TTC549 (cell line): ENCODE data around the gene NCOA6.
"Not testable (repeated sequence)": the region's sequence is repeated elsewhere in the genome, so short reads cannot be mapped to it uniquely, and the experiment has no call there.

ENCODE experiments used
- FAIRE-seq: peaks from 2 replicates; lab custom pipeline; 2012; peaks lifted over from hg19 to GRCh38; lab: Jason Lieb, UNC

The NCOA6 gene

GRCh38 chr20:34774449-34774848, 51.0 kb downstream of the NCOA6 start:
- no peak for FAIRE-seq

GRCh38 chr20:34773726-34774125, 51.7 kb downstream of the NCOA6 start:
- FAIRE-seq: no peak

- FAIRE-seq: no peak
Observed at GRCh38 chr20:34772437-34772836, 53.0 kb downstream of the NCOA6 start.

- FAIRE-seq: no peak
Observed at GRCh38 chr20:34771680-34772081, 53.8 kb downstream of the NCOA6 start.

GRCh38 chr20:34768096-34768495, 57.4 kb downstream of the NCOA6 start:
- no peak for FAIRE-seq

- no peak for FAIRE-seq
Observed at GRCh38 chr20:34762031-34762555, 63.4 kb downstream of the NCOA6 start.

GRCh38 chr20:34755367-34755766, 70.1 kb downstream of the NCOA6 start:
- FAIRE-seq: no peak

GRCh38 chr20:34754611-34755010, 70.8 kb downstream of the NCOA6 start:
- FAIRE-seq: no peak

GRCh38 chr20:34753706-34754461, 71.6 kb downstream of the NCOA6 start:
- FAIRE-seq: no peak

- no peak for FAIRE-seq
Observed at GRCh38 chr20:34751453-34751852, 74.0 kb downstream of the NCOA6 start.

GRCh38 chr20:34750484-34750883, 75.0 kb downstream of the NCOA6 start:
- FAIRE-seq: no peak

- no peak for FAIRE-seq
Observed at GRCh38 chr20:34748709-34749108, 76.7 kb downstream of the NCOA6 start.

- FAIRE-seq: no peak
Observed at GRCh38 chr20:34747479-34747878, 78.0 kb downstream of the NCOA6 start.

GRCh38 chr20:34746674-34747073, 78.8 kb downstream of the NCOA6 start:
- no peak for FAIRE-seq

GRCh38 chr20:34744847-34745246, 80.6 kb downstream of the NCOA6 start:
- no peak for FAIRE-seq

- no peak for FAIRE-seq
Observed at GRCh38 chr20:34744340-34744739, 81.1 kb downstream of the NCOA6 start.

- FAIRE-seq: no peak
Observed at GRCh38 chr20:34743039-34743438, 82.4 kb downstream of the NCOA6 start.

GRCh38 chr20:34736106-34736735, 89.2 kb downstream of the NCOA6 start:
- no peak for FAIRE-seq

- FAIRE-seq: no peak
Observed at GRCh38 chr20:34732523-34732922, 92.9 kb downstream of the NCOA6 start.

GRCh38 chr20:34729416-34729815, 96.0 kb downstream of the NCOA6 start:
- no peak for FAIRE-seq

GRCh38 chr20:34724172-34724571, 101.3 kb downstream of the NCOA6 start:
- FAIRE-seq: no peak

- not testable (repeated sequence) for FAIRE-seq
Observed at GRCh38 chr20:34722560-34722959, 102.9 kb downstream of the NCOA6 start.

GRCh38 chr20:34720266-34720665, 105.2 kb downstream of the NCOA6 start:
- FAIRE-seq: no peak
